CD8-positive, alpha-beta memory T cell (primary cell): ENCODE data around the gene RNASEH2C. TPM values are rescaled to one million over a fixed set of nuclear protein-coding genes. Genes with fewer than 3 reads are reported as not detected.
"Not testable (repeated sequence)": the region's sequence is repeated elsewhere in the genome, so short reads cannot be mapped to it uniquely, and the experiment has no call there.

Experiments used
- CTCF ChIA-PET: fragments of 350-600 bp; sonication (Branson Sonifier 250); formaldehyde crosslinking; loops from one replicate; lab custom pipeline; 2021; ENCODE audit warnings: antibody characterized with exemption; lab: Charles Lee
- POLR2A ChIA-PET: fragments of 350-600 bp; sonication (Branson Sonifier 250); formaldehyde crosslinking; loops from one replicate; lab custom pipeline; 2021; ENCODE audit warnings: antibody characterized with exemption; lab: Charles Lee
- DNase-seq, 5 donors: peaks; one replicate each; pipeline versions ENCODE4 v3.0.0 to v3.0.0-alpha.2; 2020 to 2022; ENCODE audit warnings: mixed read lengths in 1 of 5
- H3K27ac ChIP-seq: one replicate; pipeline ENCODE4 v1.7.0; 2013; ENCODE audit warnings: low read depth, mild to moderate bottlenecking, low read length, moderate library complexity
- H3K27me3 ChIP-seq: 2 replicates; pipeline ENCODE4 v1.7.0; 2013; ENCODE audit warnings: low read length, mild to moderate bottlenecking; ENCODE audit not compliant: insufficient read depth, poor library complexity, severe bottlenecking
- H3K36me3 ChIP-seq: 2 replicates; pipeline ENCODE4 v1.7.0; 2013; ENCODE audit warnings: mild to moderate bottlenecking, low read length, moderate library complexity; ENCODE audit not compliant: insufficient read depth
- H3K4me1 ChIP-seq: 2 replicates; pipeline ENCODE4 v1.7.0; 2013; ENCODE audit warnings: mild to moderate bottlenecking, low read length, moderate library complexity; ENCODE audit not compliant: insufficient read depth
- H3K4me3 ChIP-seq: 2 replicates; pipeline ENCODE4 v1.7.0; 2013; ENCODE audit warnings: mild to moderate bottlenecking, low read length
- H3K9me3 ChIP-seq: 2 replicates; pipeline ENCODE4 v1.7.0; 2013; ENCODE audit warnings: mild to moderate bottlenecking, low read length
- H3K27ac Mint-ChIP-seq, 8 donors: one replicate each; pipeline ENCODE4 v1.8.0; 2020 to 2021; ENCODE audit warnings: mixed read lengths in 8 of 8, mild to moderate bottlenecking in 6 of 8, inconsistent platforms in 3 of 8, moderate library complexity in 3 of 8
- H3K27me3 Mint-ChIP-seq, 2 donors: one replicate each; pipeline ENCODE4 v1.8.0; 2020 to 2021; ENCODE audit warnings: mixed read lengths in 2 of 2, mild to moderate bottlenecking in 1 of 2, moderate library complexity in 1 of 2
- H3K36me3 Mint-ChIP-seq, 3 donors: one replicate each; pipeline ENCODE4 v1.8.0; 2020 to 2021; ENCODE audit warnings: mixed read lengths in 3 of 3, inconsistent platforms in 1 of 3, mild to moderate bottlenecking in 1 of 3
- H3K4me1 Mint-ChIP-seq, 3 donors: one replicate each; pipeline ENCODE4 v1.8.0; 2020 to 2021; ENCODE audit warnings: mixed read lengths in 3 of 3, inconsistent platforms in 1 of 3, mild to moderate bottlenecking in 1 of 3
- H3K4me3 Mint-ChIP-seq, 7 donors: one replicate each; pipeline ENCODE4 v1.8.0; 2020 to 2021; ENCODE audit warnings: mixed read lengths in 7 of 7, mild to moderate bottlenecking in 6 of 7, moderate library complexity in 4 of 7, inconsistent platforms in 2 of 7
- H3K9me3 Mint-ChIP-seq, 5 donors: one replicate each; pipeline ENCODE4 v1.8.0; 2020 to 2022; ENCODE audit warnings: mixed read lengths in 5 of 5, mild to moderate bottlenecking in 3 of 5, moderate library complexity in 2 of 5, inconsistent platforms in 1 of 5
- polyA plus RNA-seq: library from polyadenylated mRNA; unstranded; fragments of 300-500 nt; fragmentation: Illumina TruSeq; gene quantifications from one replicate; pipeline ENCODE4 v1.2.3, GENCODE V29; 2021
- total RNA-seq, 2 experiments: library from RNA; stranded (reverse); gene quantifications; one replicate each; pipeline ENCODE4 v1.2.3, GENCODE V29; 2021

Gene RNASEH2C
- 100 to 1,000 TPM; 106 to 114 TPM for total RNA-seq
- polyA plus RNA-seq = 87.7 TPM

GRCh38 chr11:65720211-65720934, at the start of gene RNASEH2C:
Gene RNASEH2C (minus strand): TSS chr11:65720798. CDS start chr11:65720758, 40 bp downstream.
- Mint-ChIP-seq H3K4me3 (peak within 1 kb of the TSS; percentile 87 to 99 (median 89)), H3K36me3 (peaks cover 0 to 49% (median 4%) of the 10 kb centered on the region in 3 donors), H3K27me3 (no peaks in the 10 kb centered on the region), H3K27ac (peak within 1 kb of the TSS; percentile 83 to 95 (median 86)), H3K9me3 (no peaks in the 10 kb centered on the region), H3K4me1 (peaks cover 22 to 38% (median 28%) of the 10 kb centered on the region in 3 donors)
- H3K4me3 ChIP-seq = peak within 1 kb of the TSS; percentile 84
- peak; percentile 61 to 80 (median 72) for DNase-seq
- H3K27me3 ChIP-seq = no peaks in the 10 kb centered on the region
- peaks cover 34% of the 10 kb centered on the region for H3K36me3 ChIP-seq
- peaks cover 18% of the 10 kb centered on the region for H3K4me1 ChIP-seq
- CTCF ChIA-PET = interaction anchor here (0.9 to 2.2 kb wide), 6 partner anchors 9 to 325 kb away, joined by 3 to 19 read pairs (median 4); partner anchors contain the start of genes AP5B1, FAM89B, KAT5 and MUS81
- POLR2A ChIA-PET = interaction anchor here (0.7 to 1.4 kb wide), 4 partner anchors 8 to 169 kb away, joined by 4 to 19 read pairs (median 6); partner anchors contain the start of genes AP5B1, CCDC85B, KAT5 and RELA
- no peaks in the 10 kb centered on the region for H3K9me3 ChIP-seq
- peak within 1 kb of the TSS; percentile 59 for H3K27ac ChIP-seq

DNA sequence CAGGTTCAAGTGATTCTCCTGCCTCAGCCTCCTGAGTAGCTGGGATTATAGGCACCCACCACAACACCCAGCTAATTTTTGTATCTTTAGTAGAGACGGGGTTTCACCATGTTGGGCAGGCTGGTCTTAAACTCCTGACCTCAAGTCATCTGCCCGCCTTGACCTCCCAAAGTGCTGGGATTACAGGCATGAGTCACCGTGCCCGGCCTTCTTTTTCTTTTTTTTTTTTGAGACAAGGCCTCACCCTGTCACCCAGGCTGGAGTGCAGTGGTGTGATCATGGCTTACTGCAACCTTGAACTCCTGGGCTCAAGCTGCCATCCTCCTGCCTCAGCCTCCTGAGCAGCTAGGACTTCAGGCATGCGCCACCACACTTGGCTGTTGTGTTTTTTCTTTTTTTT, 47.2 kb upstream of the RNASEH2C start:
- H3K27me3 Mint-ChIP-seq, H3K36me3 ChIP-seq, H3K4me1 ChIP-seq, DNase-seq, POLR2A ChIA-PET, H3K27ac Mint-ChIP-seq, H3K4me3 ChIP-seq, H3K27ac ChIP-seq, H3K36me3 Mint-ChIP-seq, H3K9me3 ChIP-seq, H3K4me3 Mint-ChIP-seq, H3K4me1 Mint-ChIP-seq, H3K27me3 ChIP-seq, H3K9me3 Mint-ChIP-seq: not testable (repeated sequence)
- CTCF ChIA-PET = interaction anchor here (1.1 to 1.4 kb wide), 2 partner anchors 12 to 56 kb away, joined by 3 to 5 read pairs; partner anchors contain the start of gene KAT5

- no peak overlapping the region for H3K27ac ChIP-seq
- no peak overlapping the region for H3K4me3 Mint-ChIP-seq
- POLR2A ChIA-PET = no interaction called here
- no peaks in the 10 kb centered on the region for H3K27me3 Mint-ChIP-seq
- no peaks in the 10 kb centered on the region for H3K4me1 ChIP-seq
- DNase-seq = no peak
- no peaks in the 10 kb centered on the region for H3K36me3 ChIP-seq
- H3K36me3 Mint-ChIP-seq = no peaks in the 10 kb centered on the region
- no peak overlapping the region for H3K4me3 ChIP-seq
- H3K9me3 ChIP-seq = no peaks in the 10 kb centered on the region
- H3K9me3 Mint-ChIP-seq = no peaks in the 10 kb centered on the region
- no peak overlapping the region for H3K27ac Mint-ChIP-seq
- CTCF ChIA-PET = interaction anchor here (1.1 to 1.4 kb wide), 3 partner anchors 12 to 142 kb away, joined by 3 to 5 read pairs (median 3); partner anchors contain the start of gene KAT5
- no peaks in the 10 kb centered on the region for H3K27me3 ChIP-seq
- H3K4me1 Mint-ChIP-seq = peaks cover 3 to 5% (median 4%) of the 10 kb centered on the region in 3 donors
Observed at GRCh38 chr11:65767406-65767805, 46.8 kb upstream of the RNASEH2C start.

GRCh38 chr11:65766535-65766934, 45.9 kb upstream of the RNASEH2C start:
- no peaks in the 10 kb centered on the region for H3K9me3 Mint-ChIP-seq
- H3K36me3 Mint-ChIP-seq = no peaks in the 10 kb centered on the region
- no peaks in the 10 kb centered on the region for H3K36me3 ChIP-seq
- no peaks in the 10 kb centered on the region for H3K27me3 ChIP-seq
- H3K27ac ChIP-seq = no peak overlapping the region
- DNase-seq = no peak
- POLR2A ChIA-PET = no interaction called here
- H3K4me3 Mint-ChIP-seq = no peak overlapping the region
- H3K9me3 ChIP-seq = no peaks in the 10 kb centered on the region
- CTCF ChIA-PET = interaction anchor here (1.4 to 2.4 kb wide), 2 partner anchors 55 to 141 kb away, joined by 3 to 6 read pairs; partner anchors contain the start of gene KAT5
- H3K4me3 ChIP-seq = no peak overlapping the region
- H3K27ac Mint-ChIP-seq = no peak overlapping the region
- peaks cover 3 to 5% (median 4%) of the 10 kb centered on the region in 3 donors for H3K4me1 Mint-ChIP-seq
- H3K27me3 Mint-ChIP-seq = peaks cover 0 to 2% of the 10 kb centered on the region in 2 donors
- H3K4me1 ChIP-seq = no peaks in the 10 kb centered on the region

DNA sequence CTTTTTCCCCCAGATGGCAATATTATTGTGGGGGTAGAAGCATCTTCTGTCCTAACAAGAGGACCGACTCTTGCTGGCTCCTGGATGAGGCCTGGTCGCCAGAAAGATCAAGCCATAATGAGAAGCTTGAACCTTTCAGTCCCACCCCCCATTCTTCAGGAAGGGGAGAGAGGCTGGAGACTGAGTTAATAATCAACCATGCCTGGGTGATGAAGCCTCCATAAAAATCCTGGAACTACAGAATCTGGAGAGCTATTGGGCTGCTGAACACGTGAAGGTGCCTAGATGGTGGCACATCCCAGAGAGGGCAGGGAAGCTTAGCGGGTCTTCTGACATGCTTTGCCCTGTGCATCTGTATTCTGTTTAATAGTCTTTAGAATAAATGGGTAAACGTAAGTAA, 43.8 kb upstream of the RNASEH2C start:
- Histone ChIP-seq H3K4me3 (no peak overlapping the region), H3K9me3 (no peaks in the 10 kb centered on the region), H3K27ac (no peak overlapping the region), H3K36me3 (no peaks in the 10 kb centered on the region), H3K4me1 (no peaks in the 10 kb centered on the region), H3K27me3 (no peaks in the 10 kb centered on the region)
- H3K9me3 Mint-ChIP-seq = no peaks in the 10 kb centered on the region
- H3K36me3 Mint-ChIP-seq = no peaks in the 10 kb centered on the region
- CTCF ChIA-PET = interaction anchor here (2.4 kb wide), 1 partner anchor 53 kb away, joined by 6 read pairs; the partner anchor contains the start of gene KAT5
- H3K4me3 Mint-ChIP-seq = no peak overlapping the region
- H3K4me1 Mint-ChIP-seq = no peaks in the 10 kb centered on the region
- H3K27me3 Mint-ChIP-seq = peaks cover 3 to 19% of the 10 kb centered on the region in 2 donors
- H3K27ac Mint-ChIP-seq = no peak overlapping the region
- DNase-seq = no peak
- POLR2A ChIA-PET = no interaction called here

GRCh38 chr11:65762816-65763215, 42.2 kb upstream of the RNASEH2C start:
- POLR2A ChIA-PET, H3K9me3 Mint-ChIP-seq, H3K9me3 ChIP-seq, H3K4me1 Mint-ChIP-seq, H3K4me1 ChIP-seq, DNase-seq, CTCF ChIA-PET, H3K4me3 ChIP-seq, H3K36me3 ChIP-seq, H3K4me3 Mint-ChIP-seq, H3K27ac Mint-ChIP-seq, H3K36me3 Mint-ChIP-seq, H3K27me3 ChIP-seq, H3K27ac ChIP-seq: not testable (repeated sequence)
- peaks cover 11 to 29% of the 10 kb centered on the region in 2 donors for H3K27me3 Mint-ChIP-seq

DNA sequence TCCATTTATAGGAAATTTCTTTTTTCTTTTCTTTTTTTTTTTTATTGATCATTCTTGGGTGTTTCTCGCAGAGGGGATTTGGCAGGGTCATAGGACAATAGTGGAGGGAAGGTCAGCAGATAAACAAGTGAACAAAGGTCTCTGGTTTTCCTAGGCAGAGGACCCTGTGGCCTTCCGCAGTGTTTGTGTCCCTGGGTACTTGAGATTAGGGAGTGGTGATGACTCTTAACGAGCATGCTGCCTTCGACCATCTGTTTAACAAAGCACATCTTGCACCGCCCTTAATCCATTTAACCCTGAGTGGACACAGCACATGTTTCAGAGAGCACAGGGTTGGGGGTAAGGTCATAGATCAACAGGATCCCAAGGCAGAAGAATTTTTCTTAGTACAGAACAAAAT, 41.6 kb upstream of the RNASEH2C start:
- H3K4me3 Mint-ChIP-seq, POLR2A ChIA-PET: not testable (repeated sequence)
- CTCF ChIA-PET = interaction anchor here (1.1 kb wide), 1 partner anchor 8 kb away, joined by 5 read pairs; no protein-coding TSS in a partner anchor

DNA sequence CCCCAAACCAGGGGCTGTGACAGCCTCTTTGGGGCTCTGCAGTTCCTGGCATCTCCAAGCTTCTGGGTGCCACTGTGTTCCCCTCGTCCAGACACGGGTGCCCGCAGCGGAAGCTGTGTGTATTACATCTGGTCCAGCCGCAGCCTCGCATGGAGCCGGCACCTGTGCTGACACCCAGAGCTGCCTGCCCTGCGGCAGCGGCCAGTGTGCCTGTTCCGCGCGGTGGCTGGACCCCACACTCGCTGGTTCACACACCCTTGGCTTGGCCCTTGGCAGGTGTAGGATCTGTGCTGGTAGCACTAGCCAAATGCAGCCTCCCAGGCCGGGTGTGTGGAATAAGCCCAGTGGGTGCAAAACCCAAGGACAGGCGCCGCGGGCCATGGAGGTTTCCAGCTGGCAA, 24.5 kb upstream of the RNASEH2C start:
- Mint-ChIP-seq H3K4me3 (no peak overlapping the region), H3K9me3 (no peaks in the 10 kb centered on the region), H3K36me3 (no peaks in the 10 kb centered on the region), H3K27ac (no peak overlapping the region), H3K27me3 (peaks cover 22 to 34% of the 10 kb centered on the region in 2 donors), H3K4me1 (no peaks in the 10 kb centered on the region)
- no peak for DNase-seq
- H3K4me1 ChIP-seq = no peaks in the 10 kb centered on the region
- CTCF ChIA-PET = interaction anchor here (0.9 kb wide), 1 partner anchor 9 kb away, joined by 3 read pairs; no protein-coding TSS in a partner anchor
- no peak overlapping the region for H3K27ac ChIP-seq
- H3K4me3 ChIP-seq = no peak overlapping the region
- no peaks in the 10 kb centered on the region for H3K36me3 ChIP-seq
- POLR2A ChIA-PET = no interaction called here
- no peaks in the 10 kb centered on the region for H3K27me3 ChIP-seq
- no peaks in the 10 kb centered on the region for H3K9me3 ChIP-seq

More for the DNA sequence above, 41.6 kb upstream of the RNASEH2C start:
- not testable (repeated sequence) for H3K4me3 ChIP-seq, DNase-seq, H3K4me1 Mint-ChIP-seq, H3K9me3 ChIP-seq, H3K27ac ChIP-seq, H3K36me3 ChIP-seq, H3K9me3 Mint-ChIP-seq, H3K27ac Mint-ChIP-seq, H3K36me3 Mint-ChIP-seq, H3K4me1 ChIP-seq, H3K27me3 ChIP-seq
- peaks cover 12 to 34% of the 10 kb centered on the region in 2 donors for H3K27me3 Mint-ChIP-seq
